GM13977 (cell line): ENCODE measurements around the gene PDLIM7.
A peak's percentile ranks its signal among the peaks of the same experiment; 100 is the strongest.

ENCODE experiments used
- DNase-seq: peaks from one replicate; pipeline ENCODE4 v3.0.0; 2012; ENCODE audit warnings: low spot score
- CTCF ChIP-seq: IDR thresholded peaks from 2 replicates; pipeline ENCODE4 v1.5.1; 2012; ENCODE audit warnings: mild to moderate bottlenecking, control low read depth; ENCODE audit not compliant: insufficient read depth; ENCODE audit errors: extremely low read depth, missing control alignments
- in situ Hi-C: fragments of 300-500 bp; cut with MboI; formaldehyde crosslinking; loops from one replicate; pipeline ENCODE4 v1.12.0; 2022; ENCODE audit warnings: low sequenced_read_pairs, low pct_unique_long_range_greater_than_20kb, mixed read lengths, inconsistent platforms; ENCODE audit not compliant: unreplicated experiment

PDLIM7 gene

GRCh38 chr5:177507596-177508220, 10.3 kb upstream of the PDLIM7 start:
- DNase-seq, result no peak
- no peak for TF ChIP-seq CTCF
- in situ Hi-C loops, result no loop called here

DNA sequence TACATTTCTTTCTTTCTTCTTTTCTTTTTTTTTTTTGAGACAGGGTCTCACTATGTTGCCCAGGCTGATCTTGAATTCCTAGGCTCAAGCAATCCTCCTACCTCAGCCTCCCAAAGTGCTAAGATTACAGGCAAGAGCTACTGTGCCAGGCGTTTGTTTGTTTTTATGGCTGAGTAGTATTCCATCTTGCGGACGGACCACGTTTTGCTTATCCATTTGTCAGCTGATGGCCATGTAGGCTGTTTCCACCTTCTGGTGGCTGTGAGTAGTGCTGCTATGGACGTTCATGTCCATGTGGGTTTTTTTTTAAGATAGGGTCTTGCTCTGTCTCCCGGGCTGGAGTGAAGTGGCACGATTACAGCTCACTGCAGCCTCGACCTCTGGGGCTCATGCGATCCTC, 9.8 kb upstream of the PDLIM7 start:
- in situ Hi-C loops, result no loop called here
- DNase-seq, result no peak
- peak; percentile 20 for TF ChIP-seq CTCF

DNA sequence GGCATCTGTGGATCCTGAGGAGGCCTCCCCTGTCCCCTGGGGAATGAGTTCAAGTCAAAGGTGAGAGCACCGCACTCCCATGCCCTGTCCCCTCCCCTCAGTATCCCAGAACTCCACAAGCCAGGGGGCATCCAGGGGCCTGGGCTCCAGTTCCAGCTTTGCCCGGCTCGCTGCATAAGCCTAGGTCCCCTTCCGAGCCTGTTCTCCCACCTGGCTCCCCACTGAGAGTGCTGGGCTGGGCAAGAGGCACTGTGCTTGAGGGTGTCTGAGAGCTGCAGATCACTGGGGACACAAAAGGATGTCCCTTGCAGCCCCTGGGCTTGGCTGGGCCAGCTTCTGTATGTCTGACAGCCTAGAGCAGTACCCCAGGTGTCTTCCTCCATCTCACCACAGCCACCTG, 7.7 kb upstream of the PDLIM7 start:
- no peak for TF ChIP-seq CTCF
- no peak for DNase-seq
- in situ Hi-C loops, result no loop called here

GRCh38 chr5:177504086-177505056, 7.0 kb upstream of the PDLIM7 start:
- DNase-seq, result no peak
- in situ Hi-C loops, result no loop called here
- no peak for TF ChIP-seq CTCF

DNA sequence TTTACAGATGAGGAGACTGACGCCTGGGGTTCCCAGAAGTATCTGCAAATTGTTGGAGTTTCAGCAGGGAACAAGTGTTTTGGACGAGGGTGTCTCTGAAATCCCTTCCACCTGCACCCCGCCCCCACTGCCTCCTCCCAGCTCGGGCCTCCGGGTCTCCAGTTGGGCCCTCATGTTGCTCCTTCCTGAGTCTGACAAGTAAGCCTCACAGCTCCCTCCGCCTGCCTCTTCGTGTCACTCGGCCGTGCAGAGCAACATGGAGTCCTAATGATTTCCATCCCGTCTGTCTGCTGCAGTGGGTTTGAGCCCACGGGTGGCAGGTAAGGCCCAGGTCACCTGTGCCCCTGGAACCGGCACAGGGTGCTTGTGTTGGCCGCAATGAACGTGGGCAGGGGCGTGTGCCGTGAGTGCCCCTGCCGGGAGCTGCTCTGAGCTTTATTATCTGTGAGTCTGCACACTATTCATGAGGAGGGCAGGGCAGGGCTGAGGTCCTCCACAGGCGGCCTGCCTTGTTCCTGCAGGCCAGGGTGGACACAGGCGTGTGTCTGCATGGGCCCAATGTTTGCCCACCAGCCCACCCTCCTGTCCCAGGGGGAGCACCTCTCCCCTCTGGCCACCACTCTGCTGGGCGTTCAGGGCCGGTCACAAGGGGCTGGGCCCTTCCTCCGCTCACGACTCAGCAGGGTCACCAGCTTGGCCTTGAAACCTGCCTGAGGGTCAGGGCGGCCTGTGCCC, 6.1 kb upstream of the PDLIM7 start:
- no peak for TF ChIP-seq CTCF
- in situ Hi-C loops, result no loop called here
- DNase-seq, result no peak

GRCh38 chr5:177502886-177503285, 5.5 kb upstream of the PDLIM7 start:
- in situ Hi-C loops, result no loop called here
- no peak for TF ChIP-seq CTCF
- DNase-seq, result no peak
